Measurements from ENCODE around the gene UPF3A. TPM values are rescaled to one million over a fixed set of nuclear protein-coding genes. Genes with fewer than 3 reads are reported as not detected.

UPF3A gene
- total RNA-seq, result 10 to 100 TPM; 63.8 to 68.7 TPM

- Mint-ChIP-seq H3K4me1 (peaks cover 29% of the 10 kb centered on the region), H3K4me3 (peak within 1 kb of the TSS; percentile 91), H3K36me3 (peaks cover 23% of the 10 kb centered on the region), H3K27ac (peak within 1 kb of the TSS; percentile 97), H3K9me3 (no peaks in the 10 kb centered on the region), H3K27me3 (no peaks in the 10 kb centered on the region)
- peak; percentile 96 for DNase-seq
- ATAC-seq (ENCODE audit: low read depth), result peak; percentile 77
- POLR2A ChIA-PET, result interaction anchor here (0.9 to 2.1 kb wide), 4 partner anchors 12 to 46 kb away, joined by 4 to 9 read pairs (median 6); partner anchors contain the start of gene CHAMP1
Observed at GRCh38 chr13:114281351-114282040, at the start of gene UPF3A. Gene UPF3A, plus strand, starts transcription at chr13:114281601. Its CDS starts 39 bp downstream, at chr13:114281640.

GRCh38 chr13:114231886-114232285, 49.5 kb upstream of the UPF3A start:
- Mint-ChIP-seq H3K9me3 (no peaks in the 10 kb centered on the region), H3K4me3 (no peak overlapping the region), H3K27me3 (no peaks in the 10 kb centered on the region), H3K4me1 (peaks cover 17% of the 10 kb centered on the region), H3K27ac (no peak overlapping the region), H3K36me3 (no peaks in the 10 kb centered on the region)
- DNase-seq (no peak), ATAC-seq (ENCODE audit: low read depth) (no peak)
- POLR2A ChIA-PET, result no interaction called here

DNA sequence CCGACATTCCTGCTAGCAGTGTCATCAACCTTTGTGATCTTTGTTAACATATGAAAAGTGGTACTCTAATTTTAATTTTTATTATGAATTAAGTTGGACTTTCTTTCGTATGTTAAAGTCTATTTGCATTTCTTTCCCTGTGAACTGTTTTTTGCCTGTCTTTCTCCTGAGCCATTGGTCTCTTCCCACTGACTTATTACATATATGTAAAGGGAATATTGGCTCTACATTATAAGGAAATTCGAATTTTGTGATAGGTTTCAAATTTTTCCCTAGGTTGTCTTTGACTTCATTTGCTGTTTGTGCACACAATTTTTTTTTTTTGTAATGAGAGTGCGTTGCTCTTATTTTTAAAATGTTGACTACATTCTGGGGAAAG, 47.1 kb upstream of the UPF3A start:
- Mint-ChIP-seq H3K4me3 (peak overlapping the region; percentile 86), H3K36me3 (peaks cover 11% of the 10 kb centered on the region), H3K27ac (peak overlapping the region; percentile 80), H3K9me3 (no peaks in the 10 kb centered on the region), H3K27me3 (no peaks in the 10 kb centered on the region), H3K4me1 (peaks cover 20% of the 10 kb centered on the region)
- ATAC-seq (ENCODE audit: low read depth), result no peak
- DNase-seq, result no peak
- POLR2A ChIA-PET, result no interaction called here

GRCh38 chr13:114234645-114235421, 46.6 kb upstream of the UPF3A start, which contains the start of gene CDC16:
Gene CDC16, plus strand, starts transcription at chr13:114234897. Its CDS starts 188 bp downstream, at chr13:114235085.
- Mint-ChIP-seq H3K27me3 (no peaks in the 10 kb centered on the region), H3K9me3 (no peaks in the 10 kb centered on the region), H3K36me3 (peaks cover 13% of the 10 kb centered on the region), H3K4me3 (peak within 1 kb of the TSS; percentile 86), H3K4me1 (peaks cover 22% of the 10 kb centered on the region), H3K27ac (peak within 1 kb of the TSS; percentile 80)
- peak; percentile 87 for DNase-seq
- ATAC-seq (ENCODE audit: low read depth), result peak; percentile 92
- POLR2A ChIA-PET, result interaction anchor here (0.6 kb wide), 1 partner anchor 15 kb away, joined by 4 read pairs; no protein-coding TSS in a partner anchor

DNA sequence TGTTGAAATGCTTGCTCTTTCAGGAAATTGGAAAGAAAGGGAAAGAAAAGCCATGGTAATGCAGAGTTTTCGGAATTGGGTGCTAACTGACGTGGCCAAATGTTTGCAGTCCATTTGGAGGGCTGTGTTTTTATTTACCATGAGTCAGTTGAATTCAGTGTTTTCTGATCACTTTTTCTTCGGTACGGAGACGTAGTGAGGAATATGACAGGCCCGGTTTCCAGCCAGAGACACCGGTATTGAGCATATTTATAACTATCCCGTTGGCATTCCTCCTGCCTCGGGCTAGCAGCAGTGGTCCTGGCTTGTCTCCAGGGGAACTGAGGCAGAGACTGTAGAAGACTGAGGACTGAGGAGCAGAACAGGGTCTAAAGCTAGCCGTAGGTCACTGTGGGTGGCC, 45.7 kb upstream of the UPF3A start:
- no peaks in the 10 kb centered on the region for H3K9me3 Mint-ChIP-seq
- peak overlapping the region; percentile 80 for H3K27ac Mint-ChIP-seq
- POLR2A ChIA-PET, result interaction anchor here (0.6 to 1.1 kb wide), 2 partner anchors 15 to 46 kb away, joined by 4 read pairs; partner anchors contain the start of gene UPF3A
- peak overlapping the region; percentile 86 for H3K4me3 Mint-ChIP-seq
- no peak for ATAC-seq (ENCODE audit: low read depth)
- no peaks in the 10 kb centered on the region for H3K27me3 Mint-ChIP-seq
- peaks cover 14% of the 10 kb centered on the region for H3K36me3 Mint-ChIP-seq
- no peak for DNase-seq
- peaks cover 20% of the 10 kb centered on the region for H3K4me1 Mint-ChIP-seq

DNA sequence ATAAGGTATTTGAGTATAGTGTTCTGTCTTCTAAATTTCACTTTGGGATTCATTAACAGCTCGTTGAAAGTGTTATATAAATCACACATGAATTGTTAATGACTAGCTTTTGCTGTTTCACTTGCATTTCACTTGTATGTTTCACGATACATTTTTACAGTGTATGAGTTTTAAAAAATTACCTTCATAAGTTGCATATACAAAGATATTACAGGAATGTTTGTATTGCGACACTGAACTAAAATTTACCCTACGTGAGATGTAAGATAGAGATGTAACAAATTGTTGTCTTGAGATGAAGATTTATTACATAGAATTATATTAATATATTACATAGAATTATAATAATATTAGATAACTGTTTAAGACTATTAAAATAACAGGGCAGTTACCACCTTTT, 45.2 kb upstream of the UPF3A start:
- no peak for DNase-seq
- Mint-ChIP-seq H3K4me3 (peak overlapping the region; percentile 86), H3K9me3 (no peaks in the 10 kb centered on the region), H3K27me3 (no peaks in the 10 kb centered on the region), H3K27ac (peak overlapping the region; percentile 80), H3K4me1 (peaks cover 21% of the 10 kb centered on the region), H3K36me3 (peaks cover 18% of the 10 kb centered on the region)
- no peak for ATAC-seq (ENCODE audit: low read depth)
- POLR2A ChIA-PET, result interaction anchor here (1.1 kb wide), 1 partner anchor 46 kb away, joined by 4 read pairs; the partner anchor contains the start of gene UPF3A

GRCh38 chr13:114237415-114238112, 43.8 kb upstream of the UPF3A start:
- H3K4me1 Mint-ChIP-seq, result peaks cover 22% of the 10 kb centered on the region
- H3K9me3 Mint-ChIP-seq, result no peaks in the 10 kb centered on the region
- DNase-seq, result no peak
- H3K27me3 Mint-ChIP-seq, result no peaks in the 10 kb centered on the region
- no peak for ATAC-seq (ENCODE audit: low read depth)
- H3K36me3 Mint-ChIP-seq, result peaks cover 24% of the 10 kb centered on the region
- H3K27ac Mint-ChIP-seq, result no peak overlapping the region
- POLR2A ChIA-PET, result interaction anchor here (0.7 kb wide), 1 partner anchor 97 kb away, joined by 3 read pairs; no protein-coding TSS in a partner anchor
- peak overlapping the region; percentile 0 for H3K4me3 Mint-ChIP-seq

DNA sequence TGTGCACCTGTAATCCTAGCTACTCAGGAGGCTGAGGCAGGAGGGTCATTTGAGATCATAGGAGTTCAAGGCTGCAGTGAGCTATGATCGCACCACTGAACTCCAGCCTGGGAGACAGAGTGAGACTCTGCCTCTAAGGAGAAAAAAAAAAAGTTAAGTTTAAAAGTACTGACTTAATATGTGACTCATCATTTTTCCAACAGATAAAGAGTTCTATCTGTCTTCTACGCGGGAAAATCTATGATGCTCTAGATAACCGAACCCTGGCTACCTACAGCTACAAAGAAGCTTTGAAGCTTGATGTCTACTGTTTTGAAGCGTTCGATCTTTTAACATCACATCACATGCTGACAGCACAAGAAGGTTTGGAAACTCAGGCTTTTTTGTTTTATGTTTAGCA, 39.5 kb upstream of the UPF3A start:
- Mint-ChIP-seq H3K36me3 (peaks cover 36% of the 10 kb centered on the region), H3K4me3 (no peak overlapping the region), H3K9me3 (no peaks in the 10 kb centered on the region), H3K27me3 (no peaks in the 10 kb centered on the region), H3K4me1 (peaks cover 9% of the 10 kb centered on the region), H3K27ac (no peak overlapping the region)
- POLR2A ChIA-PET, result no interaction called here
- ATAC-seq (ENCODE audit: low read depth) (no peak), DNase-seq (no peak)

GRCh38 chr13:114243971-114244370, 37.4 kb upstream of the UPF3A start:
- no peaks in the 10 kb centered on the region for H3K27me3 Mint-ChIP-seq
- POLR2A ChIA-PET, result no interaction called here
- no peak overlapping the region for H3K27ac Mint-ChIP-seq
- no peak overlapping the region for H3K4me3 Mint-ChIP-seq
- H3K9me3 Mint-ChIP-seq, result no peaks in the 10 kb centered on the region
- no peak for ATAC-seq (ENCODE audit: low read depth)
- H3K4me1 Mint-ChIP-seq, result peaks cover 3% of the 10 kb centered on the region
- H3K36me3 Mint-ChIP-seq, result peaks cover 34% of the 10 kb centered on the region
- DNase-seq, result no peak

DNA sequence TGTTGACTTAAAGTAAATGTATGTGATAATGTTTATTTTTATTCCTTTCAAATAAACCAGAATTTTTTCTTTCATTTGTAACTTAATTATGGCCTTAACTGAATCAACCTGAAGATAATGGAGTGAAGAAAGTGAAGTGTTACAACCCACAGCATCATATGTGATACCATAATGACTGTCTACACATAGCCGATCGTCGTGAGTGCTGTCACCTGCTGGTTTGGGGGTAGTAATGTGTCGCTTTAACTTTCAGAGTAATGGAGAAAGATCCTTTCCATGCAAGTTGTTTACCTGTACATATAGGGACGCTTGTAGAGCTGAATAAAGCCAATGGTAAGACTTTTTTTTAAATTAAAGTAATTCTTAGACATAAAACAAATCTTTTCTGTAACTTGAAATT, 36.8 kb upstream of the UPF3A start:
- DNase-seq (no peak), ATAC-seq (ENCODE audit: low read depth) (no peak)
- POLR2A ChIA-PET, result no interaction called here
- peaks cover 3% of the 10 kb centered on the region for H3K4me1 Mint-ChIP-seq
- no peaks in the 10 kb centered on the region for H3K9me3 Mint-ChIP-seq
- peaks cover 32% of the 10 kb centered on the region for H3K36me3 Mint-ChIP-seq
- no peak overlapping the region for H3K4me3 Mint-ChIP-seq
- no peak overlapping the region for H3K27ac Mint-ChIP-seq
- H3K27me3 Mint-ChIP-seq, result no peaks in the 10 kb centered on the region

- Mint-ChIP-seq H3K9me3 (no peaks in the 10 kb centered on the region), H3K4me1 (no peaks in the 10 kb centered on the region), H3K36me3 (peaks cover 27% of the 10 kb centered on the region), H3K4me3 (no peak overlapping the region), H3K27ac (no peak overlapping the region), H3K27me3 (no peaks in the 10 kb centered on the region)
- POLR2A ChIA-PET, result no interaction called here
- ATAC-seq (ENCODE audit: low read depth), result no peak
- no peak for DNase-seq
Observed at GRCh38 chr13:114248011-114248410, 33.4 kb upstream of the UPF3A start.

DNA sequence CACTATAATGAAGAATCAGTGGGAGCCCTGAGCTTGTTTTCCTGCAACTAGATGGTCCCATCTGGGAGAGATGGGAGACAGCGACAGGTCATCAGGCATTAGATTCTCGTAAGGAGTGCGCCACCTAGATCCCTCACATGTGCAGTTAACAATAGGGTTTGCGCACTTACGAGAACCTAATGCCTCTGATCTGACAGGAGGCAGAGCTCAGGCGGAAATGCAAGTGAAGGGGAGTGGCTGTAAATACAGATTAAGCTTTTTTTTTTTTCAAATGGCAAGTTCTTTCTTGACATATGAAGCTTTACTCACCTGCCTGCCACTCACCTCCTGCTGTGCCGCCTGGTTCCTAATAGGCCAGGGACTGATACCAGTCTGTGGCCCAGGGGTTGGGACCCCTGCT, 32.3 kb upstream of the UPF3A start:
- Mint-ChIP-seq H3K27ac (no peak overlapping the region), H3K9me3 (no peaks in the 10 kb centered on the region), H3K4me3 (no peak overlapping the region), H3K4me1 (no peaks in the 10 kb centered on the region), H3K27me3 (no peaks in the 10 kb centered on the region), H3K36me3 (peaks cover 23% of the 10 kb centered on the region)
- ATAC-seq (ENCODE audit: low read depth) (no peak), DNase-seq (no peak)
- POLR2A ChIA-PET, result no interaction called here
